ENCODE results near the gene HSPG2. TPM values are rescaled to one million over a fixed set of nuclear protein-coding genes. Genes with fewer than 3 reads are reported as not detected.
A peak's percentile ranks its signal among the peaks of the same experiment; 100 is the strongest.
"Not testable (repeated sequence)": the region's sequence is repeated elsewhere in the genome, so short reads cannot be mapped to it uniquely, and the experiment has no call there.

Gene HSPG2
- total RNA-seq, 1 donor = 265 TPM

GRCh38 chr1:21944733-21945073, 7.6 kb upstream of the HSPG2 start:
- no peak for DNase-seq (ENCODE audit: insufficient read length, low spot score, missing footprints)
- no peaks in the 10 kb centered on the region for H3K9me3 ChIP-seq (ENCODE audit: low read depth, low read length)
- no peaks in the 10 kb centered on the region for H3K36me3 ChIP-seq (ENCODE audit: insufficient read depth, low read length)
- no peak overlapping the region for H3K27ac ChIP-seq (ENCODE audit: low read depth, low read length)
- H3K27me3 ChIP-seq (ENCODE audit: insufficient read depth, low read length) = no peaks in the 10 kb centered on the region
- no peaks in the 10 kb centered on the region for H4K20me1 ChIP-seq (ENCODE audit: insufficient read depth, low read length)
- no peaks in the 10 kb centered on the region for H3K79me2 ChIP-seq (ENCODE audit: insufficient read depth, low read length)
- H3K4me1 ChIP-seq (ENCODE audit: insufficient read depth, low read length) = peaks cover 17% of the 10 kb centered on the region
- H2AFZ ChIP-seq (ENCODE audit: low read length) = no peak overlapping the region
- no peak overlapping the region for H3K4me3 ChIP-seq (ENCODE audit: insufficient read depth, low read length)
- TF ChIP-seq CTCF (IDR thresholded peaks at IDR 0.05; ENCODE audit: extremely low read depth, low read depth, low read length) = no peak
- no peak overlapping the region for H3K4me2 ChIP-seq (ENCODE audit: insufficient read depth, low read length)

GRCh38 chr1:21942959-21943640, 6.0 kb upstream of the HSPG2 start:
- H3K9me3 ChIP-seq (ENCODE audit: low read depth, low read length); H3K27me3 ChIP-seq (ENCODE audit: insufficient read depth, low read length); H3K36me3 ChIP-seq (ENCODE audit: insufficient read depth, low read length); H3K27ac ChIP-seq (ENCODE audit: low read depth, low read length); H2AFZ ChIP-seq (ENCODE audit: low read length); H3K4me3 ChIP-seq (ENCODE audit: insufficient read depth, low read length); H3K79me2 ChIP-seq (ENCODE audit: insufficient read depth, low read length); H4K20me1 ChIP-seq (ENCODE audit: insufficient read depth, low read length): not testable (repeated sequence)
- DNase-seq (ENCODE audit: insufficient read length, low spot score, missing footprints) = peak; percentile 72
- peak overlapping the region; percentile 45 for H3K4me2 ChIP-seq (ENCODE audit: insufficient read depth, low read length)
- peaks cover 33% of the 10 kb centered on the region for H3K4me1 ChIP-seq (ENCODE audit: insufficient read depth, low read length)

GRCh38 chr1:21942464-21942863, 5.4 kb upstream of the HSPG2 start:
- Histone ChIP-seq H3K27ac (ENCODE audit: low read depth, low read length) (no peak overlapping the region), H3K4me2 (ENCODE audit: insufficient read depth, low read length) (no peak overlapping the region), H2AFZ (ENCODE audit: low read length) (no peak overlapping the region), H4K20me1 (ENCODE audit: insufficient read depth, low read length) (no peaks in the 10 kb centered on the region), H3K9me3 (ENCODE audit: low read depth, low read length) (no peaks in the 10 kb centered on the region), H3K4me1 (ENCODE audit: insufficient read depth, low read length) (peaks cover 37% of the 10 kb centered on the region), H3K27me3 (ENCODE audit: insufficient read depth, low read length) (no peaks in the 10 kb centered on the region), H3K4me3 (ENCODE audit: insufficient read depth, low read length) (no peak overlapping the region), H3K36me3 (ENCODE audit: insufficient read depth, low read length) (no peaks in the 10 kb centered on the region), H3K79me2 (ENCODE audit: insufficient read depth, low read length) (no peaks in the 10 kb centered on the region)
- TF ChIP-seq CTCF (IDR thresholded peaks at IDR 0.05; ENCODE audit: extremely low read depth, low read depth, low read length) = no peak
- DNase-seq (ENCODE audit: insufficient read length, low spot score, missing footprints) = no peak

- peaks cover 2% of the 10 kb centered on the region for H4K20me1 ChIP-seq (ENCODE audit: insufficient read depth, low read length)
- no peak for DNase-seq (ENCODE audit: insufficient read length, low spot score, missing footprints)
Measured at GRCh38 chr1:21941370-21941769, 4.3 kb upstream of the HSPG2 start.

More at GRCh38 chr1:21941370-21941769, 4.3 kb upstream of the HSPG2 start:
- no peak overlapping the region for H2AFZ ChIP-seq (ENCODE audit: low read length)
- no peak overlapping the region for H3K4me3 ChIP-seq (ENCODE audit: insufficient read depth, low read length)
- H3K27ac ChIP-seq (ENCODE audit: low read depth, low read length) = no peak overlapping the region
- no peak overlapping the region for H3K4me2 ChIP-seq (ENCODE audit: insufficient read depth, low read length)
- peaks cover 4% of the 10 kb centered on the region for H3K79me2 ChIP-seq (ENCODE audit: insufficient read depth, low read length)
- no peaks in the 10 kb centered on the region for H3K9me3 ChIP-seq (ENCODE audit: low read depth, low read length)
- TF ChIP-seq CTCF (IDR thresholded peaks at IDR 0.05; ENCODE audit: extremely low read depth, low read depth, low read length) = no peak
- no peaks in the 10 kb centered on the region for H3K36me3 ChIP-seq (ENCODE audit: insufficient read depth, low read length)
- H3K4me1 ChIP-seq (ENCODE audit: insufficient read depth, low read length) = peaks cover 37% of the 10 kb centered on the region
- H3K27me3 ChIP-seq (ENCODE audit: insufficient read depth, low read length) = no peaks in the 10 kb centered on the region
